Osteocyte (in vitro differentiated cells): Measurements from ENCODE around the gene FHOD3. TPM values are rescaled to one million over a fixed set of nuclear protein-coding genes. Genes with fewer than 3 reads are reported as not detected.

Experiments used
- DNase-seq: peaks from one replicate; pipeline ENCODE4 v3.0.0; 2021; ENCODE audit warnings: mixed read lengths; ENCODE audit not compliant: unreplicated experiment; ENCODE audit errors: extremely low spot score
- H3K27ac Mint-ChIP-seq: one replicate; pipeline ENCODE4 v1.8.0; 2021; ENCODE audit warnings: mild to moderate bottlenecking, mixed read lengths; ENCODE audit not compliant: unreplicated experiment
- H3K27me3 Mint-ChIP-seq: one replicate; pipeline ENCODE4 v1.8.0; 2021; ENCODE audit warnings: mixed read lengths; ENCODE audit not compliant: unreplicated experiment
- H3K36me3 Mint-ChIP-seq: one replicate; pipeline ENCODE4 v1.8.0; 2021; ENCODE audit warnings: mixed read lengths; ENCODE audit not compliant: unreplicated experiment
- H3K4me1 Mint-ChIP-seq: one replicate; pipeline ENCODE4 v1.8.0; 2021; ENCODE audit warnings: mixed read lengths; ENCODE audit not compliant: unreplicated experiment
- H3K4me3 Mint-ChIP-seq: one replicate; pipeline ENCODE4 v1.8.0; 2021; ENCODE audit warnings: mild to moderate bottlenecking, moderate library complexity, mixed read lengths; ENCODE audit not compliant: unreplicated experiment
- H3K9me3 Mint-ChIP-seq: one replicate; pipeline ENCODE4 v1.8.0; 2021; ENCODE audit warnings: mixed read lengths; ENCODE audit not compliant: unreplicated experiment
- CTCF ChIP-seq: fragments of 200-600 bp; sonication (generic); IDR thresholded peaks from 2 replicates; pipeline ENCODE4 v1.5.0; 2021; ENCODE audit warnings: antibody characterized with exemption, mild to moderate bottlenecking, moderate library complexity
- total RNA-seq: library from RNA; stranded (reverse); gene quantifications from 2 replicates; pipeline ENCODE4 v1.2.1, GENCODE V29; 2021

The FHOD3 gene
- total RNA-seq, 1 donor from 2014 or later = 1.2 TPM

- Mint-ChIP-seq H3K27ac (no peak overlapping the region), H3K36me3 (no peaks in the 10 kb centered on the region), H3K4me3 (no peak overlapping the region), H3K4me1 (no peaks in the 10 kb centered on the region), H3K9me3 (peaks cover 4% of the 10 kb centered on the region), H3K27me3 (peaks cover 14% of the 10 kb centered on the region)
- no peak for DNase-seq
- TF ChIP-seq CTCF = no peak
Observed at GRCh38 chr18:36360256-36360909, 62.9 kb downstream of the FHOD3 start.

GRCh38 chr18:36364911-36365624 is 67.6 kb downstream of the FHOD3 start:
- no peak for DNase-seq
- peaks cover 8% of the 10 kb centered on the region for H3K27me3 Mint-ChIP-seq
- peaks cover 4% of the 10 kb centered on the region for H3K9me3 Mint-ChIP-seq
- no peaks in the 10 kb centered on the region for H3K4me1 Mint-ChIP-seq
- TF ChIP-seq CTCF = no peak
- no peak overlapping the region for H3K27ac Mint-ChIP-seq
- H3K4me3 Mint-ChIP-seq = no peak overlapping the region
- no peaks in the 10 kb centered on the region for H3K36me3 Mint-ChIP-seq

- no peak for TF ChIP-seq CTCF
- Mint-ChIP-seq H3K4me1 (no peaks in the 10 kb centered on the region), H3K27me3 (peaks cover 13% of the 10 kb centered on the region), H3K27ac (no peak overlapping the region), H3K4me3 (no peak overlapping the region), H3K36me3 (no peaks in the 10 kb centered on the region), H3K9me3 (peaks cover 4% of the 10 kb centered on the region)
- no peak for DNase-seq
Observed at GRCh38 chr18:36365836-36366775, 68.6 kb downstream of the FHOD3 start.

GRCh38 chr18:36366994-36367839 is 69.7 kb downstream of the FHOD3 start:
- no peaks in the 10 kb centered on the region for H3K36me3 Mint-ChIP-seq
- peaks cover 15% of the 10 kb centered on the region for H3K27me3 Mint-ChIP-seq
- H3K27ac Mint-ChIP-seq = no peak overlapping the region

More at GRCh38 chr18:36366994-36367839, 69.7 kb downstream of the FHOD3 start:
- H3K4me3 Mint-ChIP-seq = no peak overlapping the region
- no peak for TF ChIP-seq CTCF
- no peak for DNase-seq
- no peaks in the 10 kb centered on the region for H3K4me1 Mint-ChIP-seq
- H3K9me3 Mint-ChIP-seq = peaks cover 4% of the 10 kb centered on the region
